Measurements from ENCODE around the gene ZNF830.
"Not testable (repeated sequence)": the region's sequence is repeated elsewhere in the genome, so short reads cannot be mapped to it uniquely, and the experiment has no call there.

The ZNF830 gene, protein sequence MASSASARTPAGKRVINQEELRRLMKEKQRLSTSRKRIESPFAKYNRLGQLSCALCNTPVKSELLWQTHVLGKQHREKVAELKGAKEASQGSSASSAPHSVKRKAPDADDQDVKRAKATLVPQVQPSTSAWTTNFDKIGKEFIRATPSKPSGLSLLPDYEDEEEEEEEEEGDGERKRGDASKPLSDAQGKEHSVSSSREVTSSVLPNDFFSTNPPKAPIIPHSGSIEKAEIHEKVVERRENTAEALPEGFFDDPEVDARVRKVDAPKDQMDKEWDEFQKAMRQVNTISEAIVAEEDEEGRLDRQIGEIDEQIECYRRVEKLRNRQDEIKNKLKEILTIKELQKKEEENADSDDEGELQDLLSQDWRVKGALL

DNA sequence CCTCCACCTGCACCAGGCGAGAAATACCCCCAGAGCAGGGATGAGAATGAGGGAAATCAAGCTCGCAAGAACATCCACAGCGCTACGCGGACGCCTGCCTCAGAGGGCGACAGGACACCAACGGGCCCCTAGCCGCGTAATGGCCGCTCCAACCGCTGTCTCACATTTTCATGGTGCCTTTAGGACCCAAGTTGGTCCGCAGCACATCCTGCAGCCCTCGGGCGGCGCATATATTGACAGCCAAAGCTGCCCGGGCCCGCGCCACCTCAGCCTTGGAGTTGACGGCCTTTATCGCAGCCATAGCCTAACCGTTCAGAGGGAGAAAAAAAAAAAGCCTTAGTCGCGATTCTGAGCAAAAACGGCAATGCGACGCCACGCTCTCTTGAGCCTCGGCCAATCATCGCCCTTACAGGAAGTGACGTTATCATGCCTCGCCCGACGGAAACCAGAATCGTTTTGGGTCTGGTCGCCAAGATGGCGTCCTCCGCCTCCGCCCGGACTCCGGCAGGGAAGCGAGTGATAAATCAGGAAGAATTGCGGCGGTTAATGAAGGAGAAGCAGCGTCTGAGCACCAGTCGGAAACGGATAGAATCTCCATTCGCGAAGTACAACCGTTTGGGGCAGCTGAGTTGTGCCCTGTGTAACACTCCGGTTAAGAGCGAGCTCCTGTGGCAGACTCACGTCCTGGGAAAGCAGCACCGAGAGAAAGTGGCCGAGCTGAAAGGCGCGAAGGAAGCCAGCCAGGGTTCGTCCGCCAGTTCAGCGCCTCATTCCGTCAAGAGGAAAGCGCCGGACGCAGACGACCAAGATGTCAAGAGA, at the start of gene ZNF830, which contains the start of gene CCT6B:
ZNF830 (plus strand) TSS at position 448 of the 819 bp plus-strand sequence; CDS start at position 475, 27 bp downstream.
CCT6B (minus strand) TSS at position 368 of the 819 bp plus-strand sequence; CDS start at position 301, 67 bp downstream.
- peak; percentile 95 for DNase-seq

GRCh38 chr17:34913001-34913400, 48.3 kb upstream of the ZNF830 start:
- no peak for DNase-seq

GRCh38 chr17:34916120-34916519, 45.2 kb upstream of the ZNF830 start:
- DNase-seq = no peak

DNA sequence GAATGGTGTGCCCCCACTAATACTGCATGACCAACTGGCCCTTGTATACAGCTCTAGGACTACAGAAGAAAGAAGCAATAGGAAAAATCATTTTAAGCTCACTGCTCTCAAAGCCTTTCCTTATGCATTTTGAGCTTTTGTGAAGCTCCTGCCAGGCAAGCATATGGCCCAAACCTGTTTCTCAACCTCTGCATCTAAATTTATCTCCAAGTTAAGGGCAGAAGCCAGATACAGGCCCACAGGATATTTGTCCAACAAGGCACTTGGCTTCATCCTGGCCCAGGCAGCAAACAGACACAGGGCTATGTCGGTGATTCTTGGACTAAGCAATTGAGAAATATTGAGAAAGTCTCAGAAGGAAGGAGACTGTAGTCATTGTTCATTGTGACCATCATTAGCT, 44.0 kb upstream of the ZNF830 start:
- no peak for DNase-seq

- DNase-seq = no peak
Measured at GRCh38 chr17:34920676-34921075, 40.7 kb upstream of the ZNF830 start.

DNA sequence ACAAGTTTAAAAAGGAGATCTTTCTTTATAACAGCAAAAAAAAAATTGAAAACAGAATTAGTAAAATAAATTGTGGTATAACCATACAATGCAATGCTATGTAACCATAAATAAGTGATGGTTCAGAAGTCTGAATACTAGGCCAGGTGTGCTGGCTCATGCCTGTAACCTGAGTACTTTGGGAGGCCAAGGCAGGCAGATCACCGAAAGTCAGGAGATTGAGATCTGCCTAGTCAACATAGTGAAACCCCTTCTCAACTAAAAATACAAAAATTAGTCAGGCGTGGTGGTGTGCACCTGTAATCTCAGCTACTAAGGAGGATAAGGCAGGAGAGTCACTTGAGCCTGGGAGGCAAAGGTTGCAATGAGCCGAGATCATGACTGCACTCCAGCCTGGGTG, 34.7 kb upstream of the ZNF830 start:
- DNase-seq = no peak

GRCh38 chr17:34930283-34930682, 31.1 kb upstream of the ZNF830 start:
- DNase-seq = no peak

DNA sequence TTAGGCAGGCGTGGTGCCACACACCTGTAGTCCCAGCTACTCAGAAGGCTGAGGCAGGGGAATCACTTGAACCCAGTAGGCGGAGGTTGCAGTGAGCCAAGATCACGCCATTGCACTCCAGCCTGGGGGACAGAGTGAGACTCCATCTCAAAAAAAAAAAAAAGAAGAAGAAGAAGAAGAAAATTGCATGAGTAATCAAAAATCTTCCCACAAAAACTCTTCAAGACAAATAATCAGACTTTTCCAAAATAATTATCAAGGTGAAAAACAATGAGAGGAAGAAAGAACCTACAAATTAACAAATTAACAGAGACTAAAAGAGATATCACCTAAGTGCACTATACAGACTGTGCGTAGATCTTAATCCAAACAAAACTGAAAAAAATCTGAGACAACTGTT, 10.6 kb upstream of the ZNF830 start:
- not testable (repeated sequence) for DNase-seq

DNA sequence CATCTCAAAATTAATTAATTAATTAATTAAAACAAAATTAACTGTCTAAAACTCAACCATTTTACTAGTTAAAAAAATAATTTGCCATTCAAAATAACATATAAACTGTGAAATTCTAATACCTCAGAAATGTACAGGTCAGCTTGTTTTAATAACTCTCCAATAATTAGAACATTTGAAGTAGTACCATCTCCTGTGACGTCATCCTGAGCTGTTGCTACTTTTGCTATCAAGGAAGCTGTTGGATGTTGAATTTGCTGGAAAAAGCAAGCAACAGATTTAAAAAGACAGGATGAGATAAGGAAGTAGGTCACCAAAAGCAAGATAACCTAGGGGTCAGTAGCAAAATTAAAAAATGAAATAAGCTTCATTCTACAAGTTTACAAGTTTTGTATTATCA, 2.9 kb upstream of the ZNF830 start:
- DNase-seq = no peak

DNA sequence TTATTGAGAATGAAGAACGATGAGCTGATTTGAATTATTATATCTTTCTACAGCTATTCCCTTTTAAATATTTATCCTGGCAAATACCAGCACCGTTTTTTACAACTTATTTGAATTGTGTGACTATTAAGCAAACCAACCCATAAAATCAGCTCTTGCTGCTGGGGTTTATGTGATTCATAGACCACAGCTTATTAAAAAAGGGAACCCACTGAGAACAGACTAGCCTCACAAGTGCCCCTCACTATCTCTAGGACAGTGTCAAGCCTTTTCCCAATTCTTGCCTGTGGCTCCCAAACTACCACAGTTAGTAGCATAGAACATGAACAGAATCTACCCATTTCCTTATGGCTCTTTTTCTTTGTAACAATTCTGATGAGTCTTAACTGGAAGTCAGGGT, 12.8 kb downstream of the ZNF830 start:
- DNase-seq = no peak

DNA sequence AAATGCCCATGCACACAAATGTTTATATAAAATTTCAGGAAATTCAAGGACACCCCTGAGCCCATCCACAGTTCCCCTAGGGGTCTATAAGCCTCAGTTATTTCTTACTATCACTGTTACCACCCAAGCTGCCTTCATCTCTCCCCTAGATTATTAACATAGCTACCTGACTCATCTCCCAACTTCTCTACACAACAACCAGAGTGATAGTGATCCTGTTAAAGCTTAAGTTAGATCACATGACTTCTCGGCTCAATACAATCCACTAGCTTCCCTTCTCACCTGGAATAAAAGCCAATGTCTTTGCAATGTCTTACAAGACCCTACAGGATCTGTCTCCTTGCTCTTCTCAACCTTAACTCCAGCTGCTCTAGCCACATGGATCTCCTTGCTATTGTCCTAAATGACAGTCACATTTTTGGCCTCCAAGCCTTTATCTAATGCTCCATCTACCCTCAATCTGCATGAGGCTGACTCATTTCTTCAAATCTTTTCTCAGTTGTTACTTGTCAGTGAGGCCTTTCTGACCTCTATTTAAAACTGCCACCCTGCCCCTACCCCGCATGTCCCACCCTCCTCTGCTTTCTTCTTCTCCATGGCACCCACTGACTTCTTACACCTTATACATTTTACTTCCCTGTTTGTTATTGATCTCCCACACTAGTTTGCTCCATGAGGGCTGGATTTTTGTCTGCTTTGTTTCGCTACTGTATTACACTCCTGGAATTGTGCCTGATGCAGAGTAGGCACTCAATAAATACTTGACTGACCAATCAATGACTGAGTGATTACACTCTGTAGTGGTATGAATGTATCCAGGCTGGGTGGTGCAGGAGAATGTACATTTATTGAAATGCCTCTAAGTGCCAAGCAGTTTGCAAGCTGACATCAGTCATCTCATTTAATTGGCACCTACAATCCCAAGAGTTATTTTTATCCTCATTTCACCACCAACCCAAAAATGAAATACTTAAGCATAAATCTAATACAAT, 13.8 kb downstream of the ZNF830 start:
- no peak for DNase-seq

GRCh38 chr17:34979153-34979552, 17.8 kb downstream of the ZNF830 start:
- no peak for DNase-seq

- no peak for DNase-seq
Measured at GRCh38 chr17:34979650-34980352, 18.5 kb downstream of the ZNF830 start.

DNA sequence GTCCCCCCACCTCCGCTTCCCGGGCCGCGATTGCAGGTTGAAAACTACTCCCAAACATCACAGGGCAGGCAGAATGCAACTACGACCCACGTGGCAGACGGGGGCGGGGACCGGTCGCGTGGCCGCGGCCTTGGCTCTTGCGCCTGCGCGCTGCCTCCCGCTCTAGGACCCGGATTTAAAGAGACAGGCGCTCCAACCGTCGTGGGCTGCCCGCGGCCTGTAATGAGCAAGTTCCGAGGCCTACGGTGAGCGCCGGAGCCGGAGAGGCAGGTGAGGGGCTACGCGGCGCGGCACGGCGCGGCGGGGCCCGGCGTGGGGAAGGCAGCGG, 19.0 kb downstream of the ZNF830 start, which contains the start of gene LIG3:
LIG3 (plus strand) TSS at position 160 of the 328 bp plus-strand sequence. CDS start 2,494 bp downstream, outside the sequence.
- DNase-seq = peak; percentile 98

DNA sequence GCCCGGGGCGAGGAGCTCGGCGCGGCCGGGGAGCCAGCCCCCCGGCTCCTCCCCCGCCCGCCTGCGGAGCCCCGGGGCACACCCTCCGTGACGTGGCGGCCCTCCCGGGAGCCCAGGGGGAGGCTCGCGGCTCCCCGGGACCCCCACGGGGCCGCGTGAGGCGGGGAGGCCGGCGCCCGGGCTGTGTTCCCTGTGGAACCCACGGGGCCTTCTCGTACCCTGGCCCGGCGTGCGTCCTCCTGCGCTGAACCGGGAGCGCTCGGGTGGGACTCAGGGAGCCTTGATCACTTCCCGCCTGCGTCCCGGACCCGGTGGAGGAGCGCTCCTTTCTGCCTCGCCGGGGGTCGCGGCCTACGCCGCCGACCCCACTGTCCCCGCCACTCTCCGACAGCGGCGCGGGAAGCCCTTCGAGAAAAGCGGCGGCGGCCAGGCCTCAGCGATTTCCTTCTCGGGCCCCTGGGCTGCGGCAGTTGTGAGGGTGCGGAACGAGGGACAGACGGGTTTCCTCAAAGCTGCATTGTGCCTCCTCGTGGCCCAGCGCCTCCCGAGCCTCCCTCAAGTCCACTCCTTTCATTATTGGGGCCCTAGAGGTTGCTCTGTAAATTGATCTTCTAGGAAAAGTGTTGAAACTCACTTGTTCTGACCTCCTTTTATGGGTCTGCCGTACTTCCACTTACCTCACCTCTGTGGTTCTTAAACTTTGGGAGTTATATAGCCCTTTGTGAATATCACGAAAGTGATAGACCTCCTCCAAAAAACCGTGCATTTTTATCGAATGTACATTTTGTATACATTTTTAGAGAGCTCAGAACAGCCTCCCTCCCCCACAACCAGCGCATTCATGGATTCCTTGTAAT, 19.6 kb downstream of the ZNF830 start:
- DNase-seq = no peak

DNA sequence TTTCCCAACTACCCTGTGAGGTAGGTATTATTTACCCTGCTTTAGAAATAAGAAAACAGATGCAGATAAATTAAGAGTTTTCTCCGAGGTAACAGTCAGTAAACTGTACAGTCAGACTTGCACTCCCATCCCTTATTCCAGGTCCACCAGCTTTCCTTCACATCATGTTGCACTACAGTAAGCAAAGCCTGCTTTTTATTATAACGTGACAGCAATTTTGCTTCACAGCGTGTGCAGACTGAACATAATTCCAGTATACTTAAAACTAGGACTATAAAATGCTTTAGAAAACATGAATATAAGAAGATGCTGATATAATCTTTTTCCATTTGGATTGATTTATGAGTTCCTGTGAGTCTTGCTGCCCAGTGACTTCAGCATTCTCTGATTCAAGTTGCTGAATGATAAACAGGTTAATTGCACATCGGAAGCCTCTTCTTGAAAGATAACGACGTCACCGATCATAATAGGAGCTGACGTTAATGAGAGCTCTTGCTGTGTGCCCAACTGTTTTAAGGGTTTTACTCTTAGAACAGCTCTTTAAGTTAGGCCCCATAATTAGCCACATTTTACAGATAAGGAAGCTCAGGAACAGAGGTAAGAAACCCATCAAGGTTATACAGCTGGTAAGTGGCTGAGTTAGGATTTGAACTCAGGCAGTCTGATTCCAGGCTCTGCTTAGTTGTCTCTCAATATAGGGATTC, 20.4 kb downstream of the ZNF830 start:
- no peak for DNase-seq

- DNase-seq = no peak
Measured at GRCh38 chr17:34987232-34987631, 25.9 kb downstream of the ZNF830 start.

GRCh38 chr17:34988644-34989043, 27.3 kb downstream of the ZNF830 start:
- no peak for DNase-seq

- no peak for DNase-seq
Measured at GRCh38 chr17:34989473-34989872, 28.1 kb downstream of the ZNF830 start.

DNA sequence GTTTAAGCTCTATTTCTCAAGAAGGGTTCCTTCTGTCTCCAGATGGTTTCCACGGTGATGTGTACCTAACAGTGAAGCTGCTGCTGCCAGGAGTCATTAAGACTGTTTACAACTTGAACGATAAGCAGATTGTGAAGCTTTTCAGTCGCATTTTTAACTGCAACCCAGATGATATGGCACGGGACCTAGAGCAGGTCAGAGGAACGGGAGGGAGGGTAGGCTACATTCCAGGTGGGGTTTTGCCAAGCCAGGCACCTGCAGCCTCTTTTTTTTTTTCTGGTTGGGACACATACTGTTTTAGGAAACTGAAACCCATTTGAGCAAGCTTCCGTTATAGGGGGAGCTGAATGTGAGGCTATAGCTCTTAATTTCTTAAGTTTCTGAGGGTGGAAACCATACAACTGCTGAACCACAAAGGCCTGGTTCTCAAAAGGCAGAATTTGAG, 29.6 kb downstream of the ZNF830 start:
- DNase-seq = no peak
